ENCODE measurements around the gene C9orf153. TPM values are rescaled to one million over a fixed set of nuclear protein-coding genes. Genes with fewer than 3 reads are reported as not detected.
A peak's percentile ranks its signal among the peaks of the same experiment; 100 is the strongest.
"Not testable (repeated sequence)": the region's sequence is repeated elsewhere in the genome, so short reads cannot be mapped to it uniquely, and the experiment has no call there.

Gene C9orf153
- total and polyA plus RNA-seq, 7 donors: 0.04 to 0.51 (median 0.17) TPM; not detected in 1

DNA sequence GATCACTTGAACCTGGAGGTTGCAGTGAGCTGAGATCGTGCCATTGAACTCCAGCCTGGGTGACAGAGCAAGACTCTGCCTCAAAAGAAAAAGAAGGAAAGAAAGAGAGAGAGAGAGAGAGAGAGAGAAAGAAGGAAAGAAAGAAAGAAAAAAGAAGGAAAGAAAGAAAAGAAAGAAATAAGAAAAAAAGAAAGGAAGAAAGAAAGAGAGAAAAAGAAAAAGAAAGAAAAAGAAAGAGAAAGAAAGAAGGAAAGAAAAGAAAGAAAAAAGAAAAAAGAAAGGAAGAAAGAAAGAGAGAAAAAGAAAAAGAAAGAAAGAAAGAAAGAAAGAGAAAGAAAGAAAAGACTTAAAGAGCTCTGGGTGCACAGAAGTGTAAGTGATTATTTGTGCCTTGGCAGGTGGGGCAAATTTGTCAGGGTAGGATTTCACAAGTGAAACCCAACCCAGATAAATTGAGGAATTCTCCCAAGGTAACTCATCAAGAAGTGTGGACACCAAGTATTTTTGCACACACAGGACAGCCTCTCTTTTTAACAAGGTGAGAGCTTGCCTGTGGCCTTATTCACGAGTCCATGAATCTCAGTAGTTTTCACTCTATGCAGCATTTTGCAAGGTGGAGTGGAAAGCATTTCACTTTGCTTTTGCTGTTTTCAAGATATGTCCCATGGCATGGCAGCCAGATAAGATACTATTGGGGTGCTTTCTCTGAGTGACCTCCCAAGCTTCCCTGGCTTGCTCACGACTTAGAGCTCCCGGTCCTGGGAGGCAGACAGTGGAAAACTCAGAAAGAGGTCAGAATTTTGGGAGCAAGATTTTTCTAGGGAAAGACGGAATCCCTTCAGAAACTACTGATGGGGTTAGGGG, 57.8 kb downstream of the C9orf153 start:
- Histone ChIP-seq H3K27me3 (ENCODE audit: insufficient read depth in 3 of 3, low read length in 2 of 3) (no peaks in the 10 kb centered on the region), H3K4me1 (peaks cover 6% of the 10 kb centered on the region), H3K36me3 (ENCODE audit: insufficient read depth in 1 of 2, low read depth in 1 of 2) (no peaks in the 10 kb centered on the region), H3K9me3 (no peaks in the 10 kb centered on the region), H3K27ac (no peak overlapping the region), H3K4me3 (no peak overlapping the region)
- TF ChIP-seq, protein P1, sequence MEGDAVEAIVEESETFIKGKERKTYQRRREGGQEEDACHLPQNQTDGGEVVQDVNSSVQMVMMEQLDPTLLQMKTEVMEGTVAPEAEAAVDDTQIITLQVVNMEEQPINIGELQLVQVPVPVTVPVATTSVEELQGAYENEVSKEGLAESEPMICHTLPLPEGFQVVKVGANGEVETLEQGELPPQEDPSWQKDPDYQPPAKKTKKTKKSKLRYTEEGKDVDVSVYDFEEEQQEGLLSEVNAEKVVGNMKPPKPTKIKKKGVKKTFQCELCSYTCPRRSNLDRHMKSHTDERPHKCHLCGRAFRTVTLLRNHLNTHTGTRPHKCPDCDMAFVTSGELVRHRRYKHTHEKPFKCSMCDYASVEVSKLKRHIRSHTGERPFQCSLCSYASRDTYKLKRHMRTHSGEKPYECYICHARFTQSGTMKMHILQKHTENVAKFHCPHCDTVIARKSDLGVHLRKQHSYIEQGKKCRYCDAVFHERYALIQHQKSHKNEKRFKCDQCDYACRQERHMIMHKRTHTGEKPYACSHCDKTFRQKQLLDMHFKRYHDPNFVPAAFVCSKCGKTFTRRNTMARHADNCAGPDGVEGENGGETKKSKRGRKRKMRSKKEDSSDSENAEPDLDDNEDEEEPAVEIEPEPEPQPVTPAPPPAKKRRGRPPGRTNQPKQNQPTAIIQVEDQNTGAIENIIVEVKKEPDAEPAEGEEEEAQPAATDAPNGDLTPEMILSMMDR (IDR thresholded peaks at IDR 0.05): no peak
- intact Hi-C loops (cut with DNase I): no loop called here
- DNase-seq: no peak
- WGBS, 3 donors: 77 to 83% (median 80%) methylated on average over 5 of the region's 5 CpGs
- ATAC-seq: peak in 1 of 4 donors; percentile 10

DNA sequence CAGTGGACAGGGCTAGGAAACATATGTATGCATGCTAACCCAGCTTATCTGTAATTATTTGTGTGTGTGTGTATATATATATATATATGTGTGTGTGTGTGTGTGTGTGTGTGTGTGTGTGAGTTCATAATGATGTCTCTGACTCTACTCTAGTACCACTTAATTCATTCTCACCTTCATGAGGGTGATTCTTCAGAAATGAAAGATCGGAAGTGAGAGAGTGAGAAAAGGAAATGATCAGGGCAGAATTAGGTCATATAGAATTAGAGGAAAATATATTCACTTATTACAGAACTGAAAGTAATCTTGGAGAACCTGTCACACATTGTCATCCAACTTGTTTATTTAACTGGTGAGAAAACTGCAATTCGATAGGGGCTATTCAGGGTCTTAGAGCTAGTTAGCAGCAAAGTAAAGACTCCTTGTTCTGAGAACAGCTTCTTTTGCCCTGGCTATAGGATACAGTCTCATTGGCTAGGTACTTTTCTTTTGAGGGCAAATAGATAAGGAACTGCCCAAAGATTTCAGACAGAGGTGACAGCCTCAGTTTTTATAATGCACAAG, 58.8 kb downstream of the C9orf153 start:
- H3K9me3 ChIP-seq: no peaks in the 10 kb centered on the region
- no peaks in the 10 kb centered on the region for H3K36me3 ChIP-seq (ENCODE audit: insufficient read depth in 1 of 2, low read depth in 1 of 2)
- no peaks in the 10 kb centered on the region for H3K27me3 ChIP-seq (ENCODE audit: insufficient read depth in 3 of 3, low read length in 2 of 3)
- H3K4me3 ChIP-seq: no peak overlapping the region
- intact Hi-C loops (cut with DNase I): no loop called here
- no peak for DNase-seq
- H3K27ac ChIP-seq: no peak overlapping the region
- H3K4me1 ChIP-seq: peaks cover 6% of the 10 kb centered on the region
- TF ChIP-seq, protein P1 (IDR thresholded peaks at IDR 0.05): no peak
- 72 to 77% (median 75%) methylated on average over 2 of the region's 2 CpGs for WGBS, 3 donors
- ATAC-seq: no peak

DNA sequence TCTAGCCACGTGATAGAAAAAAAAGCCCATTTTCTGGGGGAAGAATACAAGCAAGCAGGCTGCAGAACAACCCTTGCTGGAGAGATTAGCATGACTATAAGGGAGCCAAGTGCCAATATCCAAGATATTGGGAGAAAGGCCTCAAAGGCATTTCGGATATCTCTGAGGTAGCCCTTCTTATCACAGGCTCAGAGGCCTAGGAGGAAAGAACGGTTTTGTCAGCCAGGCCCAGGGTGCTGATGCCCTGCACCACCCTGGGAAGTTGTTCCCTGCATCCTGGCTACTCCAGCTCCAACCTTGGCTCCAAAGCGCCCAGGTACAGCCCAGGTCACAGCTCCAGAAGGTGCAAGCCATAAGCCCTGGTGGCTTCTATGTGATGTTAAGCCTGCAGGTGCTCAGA, 66.4 kb downstream of the C9orf153 start:
- no peaks in the 10 kb centered on the region for H3K36me3 ChIP-seq (ENCODE audit: insufficient read depth in 1 of 2, low read depth in 1 of 2)
- DNase-seq: no peak
- peaks cover 4% of the 10 kb centered on the region for H3K9me3 ChIP-seq
- no peaks in the 10 kb centered on the region for H3K27me3 ChIP-seq (ENCODE audit: insufficient read depth in 3 of 3, low read length in 2 of 3)
- TF ChIP-seq, protein P1 (IDR thresholded peaks at IDR 0.05): no peak
- no peak overlapping the region for H3K4me3 ChIP-seq
- ATAC-seq: no peak
- WGBS, 3 donors: 75 to 85% (median 83%) methylated on average over 4 of the region's 4 CpGs
- H3K27ac ChIP-seq: no peak overlapping the region
- no peaks in the 10 kb centered on the region for H3K4me1 ChIP-seq
- intact Hi-C loops (cut with DNase I): no loop called here

DNA sequence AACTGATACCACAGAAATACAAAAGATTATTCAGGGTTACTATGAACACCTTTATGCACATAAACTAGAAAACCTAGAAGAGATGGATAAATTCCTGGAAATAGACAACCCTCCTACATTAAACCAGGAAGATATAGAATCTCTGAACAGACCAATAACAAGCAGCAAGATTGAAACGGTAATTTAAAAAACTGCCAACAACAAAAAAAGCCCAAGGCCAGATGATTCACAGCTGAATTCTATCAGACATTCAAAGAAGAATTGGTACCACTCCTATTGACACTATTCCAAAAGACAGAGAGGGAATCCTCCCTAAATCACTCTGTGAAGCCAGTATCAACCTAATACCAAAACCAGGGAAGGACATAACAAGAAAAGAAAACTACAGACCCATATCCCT, 68.8 kb downstream of the C9orf153 start:
- WGBS, 3 donors: 79 to 81% (median 81%) methylated on average over 1 of the region's 1 CpG
- H3K27me3 ChIP-seq (ENCODE audit: insufficient read depth in 3 of 3, low read length in 2 of 3); H3K36me3 ChIP-seq (ENCODE audit: insufficient read depth in 1 of 2, low read depth in 1 of 2); H3K27ac ChIP-seq; ATAC-seq; H3K4me1 ChIP-seq; H3K4me3 ChIP-seq; intact Hi-C loops (cut with DNase I); H3K9me3 ChIP-seq; DNase-seq: not testable (repeated sequence)

DNA sequence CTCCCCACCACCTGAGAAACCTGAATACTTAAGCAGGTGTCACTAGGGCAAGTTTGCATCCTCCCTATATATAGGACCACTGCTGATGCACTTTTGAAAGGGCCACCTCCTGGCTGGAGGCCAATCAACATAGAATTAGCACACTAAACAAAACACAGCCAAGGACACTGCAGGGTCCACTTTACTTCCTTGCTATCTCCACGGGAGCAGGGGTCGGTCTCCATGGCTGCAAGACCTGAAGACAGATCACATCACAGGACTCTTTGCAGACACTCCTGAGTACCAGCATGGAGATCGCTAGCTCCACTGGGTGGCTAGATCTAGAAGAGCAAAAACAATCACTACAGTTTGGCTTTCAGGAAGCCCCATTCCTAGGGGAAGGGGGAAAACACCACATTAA, 72.3 kb downstream of the C9orf153 start:
- no peak for DNase-seq
- Histone ChIP-seq H3K4me1 (no peaks in the 10 kb centered on the region), H3K9me3 (no peaks in the 10 kb centered on the region), H3K4me3 (no peak overlapping the region), H3K36me3 (ENCODE audit: insufficient read depth in 1 of 2, low read depth in 1 of 2) (no peaks in the 10 kb centered on the region), H3K27me3 (ENCODE audit: insufficient read depth in 3 of 3, low read length in 2 of 3) (no peaks in the 10 kb centered on the region), H3K27ac (no peak overlapping the region)
- TF ChIP-seq, protein P1 (IDR thresholded peaks at IDR 0.05): no peak
- intact Hi-C loops (cut with DNase I): no loop called here
- 48 to 57% (median 50%) methylated on average over 3 of the region's 3 CpGs for WGBS, 3 donors
- no peak for ATAC-seq
